ENCODE measurements around the gene UQCR10.

- TF ChIP-seq POLR2AphosphoS5 (IDR thresholded peaks at IDR 0.05; ENCODE audit: low read depth, low read length) (no peak), POLR2A (IDR thresholded peaks at IDR 0.05; ENCODE audit: low read depth, low read length) (no peak)
Observed at GRCh38 chr22:29784451-29785361, 17.5 kb downstream of the UQCR10 start.
